HG03442 (cell line): ENCODE data around the gene HS3ST3A1.

ENCODE experiments used
- ATAC-seq: cut with Tn5 transposase; IDR thresholded peaks from one replicate; pipeline ENCODE4 v1.9.1; 2021; ENCODE audit warnings: mild to moderate bottlenecking, moderate library complexity; ENCODE audit not compliant: unreplicated experiment

Gene HS3ST3A1

DNA sequence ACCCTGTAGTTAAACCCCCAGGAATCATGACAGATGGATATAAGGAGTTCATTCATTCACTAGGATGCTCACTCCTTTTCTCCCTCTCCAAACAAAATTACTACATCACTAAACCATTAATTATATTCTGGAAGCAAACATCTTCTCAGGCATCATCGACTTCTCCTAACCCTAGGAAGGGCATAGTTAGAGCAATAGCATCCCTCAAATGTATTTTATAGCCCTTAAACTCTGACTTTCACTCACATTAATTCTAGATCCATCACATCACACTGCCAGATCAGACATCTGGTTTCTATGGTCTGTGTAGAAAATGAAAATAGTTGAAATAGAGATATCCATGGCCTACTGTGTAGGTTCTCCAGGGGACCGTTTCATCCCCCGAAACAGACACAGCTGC is 143.9 kb downstream of the HS3ST3A1 start:
- ATAC-seq: no peak
